ENCODE data around the gene JMJD8.

- TF ChIP-seq CTCF (IDR thresholded peaks at IDR 0.05) (no peak), POLR2AphosphoS5 (IDR thresholded peaks at IDR 0.05) (no peak)
Measured at GRCh38 chr16:671353-672131, 12.6 kb downstream of the JMJD8 start.
